OCI-LY7 (cell line): ENCODE data around the gene RSKR. TPM values are rescaled to one million over a fixed set of nuclear protein-coding genes. Genes with fewer than 3 reads are reported as not detected.

Experiments used
- BruUV-seq: library from RNA; stranded (reverse); fragments of 400-500 nt; replicated peaks from 2 replicates; lab custom pipeline; 2021; lab: Mats Ljungman, UMichigan
- CTCF ChIA-PET: fragments of 300-600 bp; sonication (Branson Sonifier 250); formaldehyde crosslinking; loops from one replicate; lab custom pipeline; 2022; ENCODE audit warnings: antibody characterized with exemption; ENCODE audit not compliant: unreplicated experiment; lab: Charles Lee
- POLR2A ChIA-PET: fragments of 300-600 bp; sonication (Branson Sonifier 250); formaldehyde crosslinking; loops from one replicate; lab custom pipeline; 2022; ENCODE audit warnings: antibody characterized with exemption; lab: Charles Lee
- DNase-seq: peaks from one replicate; pipeline ENCODE4 v3.0.0-alpha.2; 2015; ENCODE audit warnings: low spot score
- H2AFZ ChIP-seq: fragments of 200-600 bp; sonication (generic), shearing (Covaris generic); 2 replicates; pipeline ENCODE4 v1.6.1; 2014; ENCODE audit warnings: mild to moderate bottlenecking, antibody characterized with exemption, low read length, moderate library complexity
- H3K27ac ChIP-seq: fragments of 200-600 bp; sonication (generic); 2 replicates; pipeline ENCODE4 v1.5.1; 2014; ENCODE audit warnings: mixed run types, low read depth, mild to moderate bottlenecking, moderate library complexity, low read length, inconsistent platforms; ENCODE audit not compliant: poor library complexity, severe bottlenecking
- H3K36me3 ChIP-seq: fragments of 200-600 bp; sonication (generic); 2 replicates; pipeline ENCODE4 v1.6.1; 2014; ENCODE audit warnings: mild to moderate bottlenecking, antibody characterized with exemption, low read length, moderate library complexity, mixed read lengths; ENCODE audit not compliant: insufficient read depth
- H3K4me1 ChIP-seq: fragments of 200-600 bp; sonication (generic); 2 replicates; pipeline ENCODE4 v1.5.1; 2014; ENCODE audit warnings: mild to moderate bottlenecking, low read length; ENCODE audit not compliant: insufficient read depth, poor library complexity, severe bottlenecking
- H3K4me2 ChIP-seq: fragments of 200-600 bp; sonication (generic); 2 replicates; pipeline ENCODE4 v1.6.1; 2014; ENCODE audit warnings: mild to moderate bottlenecking, low read length
- H3K4me3 ChIP-seq: fragments of 200-600 bp; sonication (generic); 2 replicates; pipeline ENCODE4 v1.5.1; 2014; ENCODE audit warnings: mild to moderate bottlenecking, low read depth, low read length; ENCODE audit not compliant: poor library complexity, severe bottlenecking
- H3K79me2 ChIP-seq: fragments of 200-600 bp; sonication (generic); 2 replicates; pipeline ENCODE4 v1.6.1; 2016; ENCODE audit warnings: low read depth, mild to moderate bottlenecking, low read length, moderate library complexity, mixed read lengths; ENCODE audit not compliant: insufficient read depth
- H3K9me2 ChIP-seq: fragments of 200-600 bp; sonication (generic); 2 replicates; pipeline ENCODE4 v1.6.1; 2016; ENCODE audit warnings: mild to moderate bottlenecking, low read length, mixed read lengths; ENCODE audit not compliant: insufficient read depth
- H3K9me3 ChIP-seq: fragments of 200-600 bp; sonication (generic); 2 replicates; pipeline ENCODE4 v1.6.1; 2014; ENCODE audit warnings: mild to moderate bottlenecking, mixed run types, low read length, mixed read lengths
- H4K20me1 ChIP-seq: fragments of 200-600 bp; sonication (generic); 2 replicates; pipeline ENCODE4 v1.6.1; 2014; ENCODE audit warnings: mild to moderate bottlenecking, antibody characterized with exemption, low read length, moderate library complexity, mixed read lengths; ENCODE audit not compliant: insufficient read depth
- EZH2phosphoT487 ChIP-seq: fragments of 200-600 bp; sonication (generic); IDR thresholded peaks from 2 replicates; pipeline ENCODE4 v1.6.1; 2018; ENCODE audit warnings: low read depth, borderline replicate concordance, mild to moderate bottlenecking, mixed run types, antibody characterized with exemption, low read length, moderate library complexity, mixed read lengths
- intact Hi-C: fragments of 100-400 bp; cut with micrococcal nuclease; formaldehyde crosslinking; loops from one replicate; pipeline ENCODE4 v1.10.0; 2022; ENCODE audit not compliant: unreplicated experiment
- total RNA-seq, 2 experiments: library from RNA; depleted of rRNA in 1 of 2; stranded (reverse); fragments of >200 nt in 1 of 2; shearing (Covaris generic) in 1 of 2; gene quantifications; 2 replicates each; pipeline ENCODE4 v1.2.3, GENCODE V29; 2014 to 2022
- TF ChIP-seq, protein P1 (sequence below): fragments of 200-600 bp; sonication (generic); conservative IDR thresholded peaks from 2 replicates; pipeline ENCODE4 v1.5.1; 2014; ENCODE audit warnings: mild to moderate bottlenecking, antibody characterized with exemption, low read length, moderate library complexity, mixed read lengths

The RSKR gene
- total RNA-seq, 2 experiments from 2014 or later = 30.4 to 59.6 TPM

DNA sequence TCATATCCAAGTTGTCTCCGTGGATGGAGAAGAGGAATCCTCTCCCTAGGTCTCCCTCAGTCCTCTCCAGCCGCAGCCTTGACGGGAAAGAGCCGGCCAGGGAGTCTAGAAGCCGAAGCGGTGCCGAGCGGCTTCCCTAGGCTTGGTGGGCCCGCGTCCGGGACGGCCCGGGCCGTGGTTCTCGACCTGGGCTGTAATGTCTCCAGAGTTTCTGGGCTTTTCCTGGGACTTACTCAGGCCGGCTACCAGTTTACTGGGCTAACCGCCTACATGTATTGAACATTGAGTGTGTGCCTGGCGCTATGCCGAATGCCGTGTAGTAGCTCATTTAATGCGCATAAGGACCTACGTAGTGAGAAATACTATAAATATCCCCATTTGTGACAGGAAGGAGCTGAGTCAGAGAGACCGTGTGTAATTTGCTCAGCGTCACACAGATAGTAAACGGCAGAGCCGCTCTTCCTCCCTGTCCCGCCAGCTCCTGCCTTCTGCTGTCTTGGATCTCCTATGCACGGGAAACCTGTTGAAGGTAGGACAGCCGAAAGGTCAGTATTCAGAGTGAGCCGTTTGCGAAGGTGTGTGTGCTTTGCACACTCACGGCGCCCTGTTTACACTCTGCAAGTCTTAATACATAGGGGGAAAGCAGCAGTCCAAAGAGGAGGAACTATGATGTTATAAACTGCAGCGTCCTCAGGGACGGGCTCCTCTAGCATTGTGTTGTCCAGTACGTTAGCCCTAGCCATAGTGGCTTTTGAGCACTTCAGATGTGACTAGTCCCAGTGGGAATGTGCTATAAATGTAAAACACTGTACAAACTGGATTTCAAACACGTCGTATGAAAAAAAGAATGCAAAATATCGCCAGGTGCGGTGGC is 14.4 kb downstream of the RSKR start:
- Histone ChIP-seq H3K36me3 (peaks cover 38% of the 10 kb centered on the region), H3K27ac (peak overlapping the region; percentile 73), H3K79me2 (peaks cover 30% of the 10 kb centered on the region), H2AFZ (peak overlapping the region; percentile 66), H4K20me1 (no peaks in the 10 kb centered on the region), H3K4me3 (peak overlapping the region; percentile 82), H3K4me2 (peak overlapping the region; percentile 93), H3K9me3 (no peaks in the 10 kb centered on the region), H3K9me2 (no peaks in the 10 kb centered on the region), H3K4me1 (peaks cover 23% of the 10 kb centered on the region)
- TF ChIP-seq, protein P1, sequence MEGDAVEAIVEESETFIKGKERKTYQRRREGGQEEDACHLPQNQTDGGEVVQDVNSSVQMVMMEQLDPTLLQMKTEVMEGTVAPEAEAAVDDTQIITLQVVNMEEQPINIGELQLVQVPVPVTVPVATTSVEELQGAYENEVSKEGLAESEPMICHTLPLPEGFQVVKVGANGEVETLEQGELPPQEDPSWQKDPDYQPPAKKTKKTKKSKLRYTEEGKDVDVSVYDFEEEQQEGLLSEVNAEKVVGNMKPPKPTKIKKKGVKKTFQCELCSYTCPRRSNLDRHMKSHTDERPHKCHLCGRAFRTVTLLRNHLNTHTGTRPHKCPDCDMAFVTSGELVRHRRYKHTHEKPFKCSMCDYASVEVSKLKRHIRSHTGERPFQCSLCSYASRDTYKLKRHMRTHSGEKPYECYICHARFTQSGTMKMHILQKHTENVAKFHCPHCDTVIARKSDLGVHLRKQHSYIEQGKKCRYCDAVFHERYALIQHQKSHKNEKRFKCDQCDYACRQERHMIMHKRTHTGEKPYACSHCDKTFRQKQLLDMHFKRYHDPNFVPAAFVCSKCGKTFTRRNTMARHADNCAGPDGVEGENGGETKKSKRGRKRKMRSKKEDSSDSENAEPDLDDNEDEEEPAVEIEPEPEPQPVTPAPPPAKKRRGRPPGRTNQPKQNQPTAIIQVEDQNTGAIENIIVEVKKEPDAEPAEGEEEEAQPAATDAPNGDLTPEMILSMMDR = no peak
- no peak for TF ChIP-seq EZH2phosphoT487
- peak; percentile 55 for DNase-seq
- ChIA-PET POLR2A (interaction anchor here (0.5 to 1.9 kb wide), 5 partner anchors 11 to 243 kb away, joined by 3 to 10 read pairs (median 3); partner anchors contain the start of genes ALDOC, FAM222B and PIGS), CTCF (no interaction called here)
- TSS peak; percentile 91 for BruUV-seq
- intact Hi-C loops = loop anchor here (2.0 kb wide), 1 partner anchor 29 kb away; the partner anchor contains the start of gene PIGS

- intact Hi-C loops = loop anchor here (2.0 kb wide), 1 partner anchor 28 kb away; the partner anchor contains the start of gene PIGS
- peaks cover 43% of the 10 kb centered on the region for H3K36me3 ChIP-seq
- no peaks in the 10 kb centered on the region for H3K9me2 ChIP-seq
- no peaks in the 10 kb centered on the region for H3K9me3 ChIP-seq
- BruUV-seq = no TSS peak
- no peak for TF ChIP-seq EZH2phosphoT487
- TF ChIP-seq, protein P1 = no peak
- peak within 1 kb of the TSS; percentile 82 for H3K4me3 ChIP-seq
- ChIA-PET POLR2A (interaction anchor here (0.9 to 1.9 kb wide), 5 partner anchors 12 to 27 kb away, joined by 3 to 12 read pairs (median 7); partner anchors contain the start of genes ALDOC and PIGS), CTCF (interaction anchor here (0.7 to 1.0 kb wide), 2 partner anchors 22 to 51 kb away, joined by 3 read pairs; partner anchors contain the start of gene ALDOC)
- H3K4me1 ChIP-seq = peaks cover 23% of the 10 kb centered on the region
- H4K20me1 ChIP-seq = no peaks in the 10 kb centered on the region
- H3K4me2 ChIP-seq = peak within 1 kb of the TSS; percentile 93
- peaks cover 35% of the 10 kb centered on the region for H3K79me2 ChIP-seq
- H3K27ac ChIP-seq = peak within 1 kb of the TSS; percentile 73
- peak; percentile 96 for DNase-seq
- peak within 1 kb of the TSS; percentile 66 for H2AFZ ChIP-seq
Observed at GRCh38 chr17:28598799-28599310, 15.1 kb downstream of the RSKR start, which contains the start of gene SPAG5. Gene SPAG5 (minus strand): TSS chr17:28599025. CDS start chr17:28598946, 79 bp downstream.
